ENCODE data around the gene MED13L.

MED13L gene

DNA sequence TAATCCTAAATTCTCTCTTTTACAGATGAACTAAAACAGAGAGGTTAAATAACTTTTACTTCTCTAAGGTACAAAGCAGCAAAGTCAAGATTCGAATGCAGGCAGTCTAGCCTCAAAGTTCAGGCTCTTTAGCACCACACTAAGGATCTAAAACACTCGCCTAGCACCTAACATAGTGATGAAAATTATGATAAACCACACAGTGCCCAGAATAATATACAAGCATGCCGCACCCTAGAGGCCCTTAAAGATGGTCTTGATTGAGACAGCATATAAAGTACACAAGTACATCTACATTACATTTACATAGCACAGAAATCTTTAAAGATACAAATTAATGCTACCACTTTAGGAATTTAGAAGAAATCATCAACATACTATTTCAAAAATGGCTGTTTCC is 207.0 kb downstream of the MED13L start:
- no peak for DNase-seq
- intact Hi-C loops (cut with DNase I): no loop called here

DNA sequence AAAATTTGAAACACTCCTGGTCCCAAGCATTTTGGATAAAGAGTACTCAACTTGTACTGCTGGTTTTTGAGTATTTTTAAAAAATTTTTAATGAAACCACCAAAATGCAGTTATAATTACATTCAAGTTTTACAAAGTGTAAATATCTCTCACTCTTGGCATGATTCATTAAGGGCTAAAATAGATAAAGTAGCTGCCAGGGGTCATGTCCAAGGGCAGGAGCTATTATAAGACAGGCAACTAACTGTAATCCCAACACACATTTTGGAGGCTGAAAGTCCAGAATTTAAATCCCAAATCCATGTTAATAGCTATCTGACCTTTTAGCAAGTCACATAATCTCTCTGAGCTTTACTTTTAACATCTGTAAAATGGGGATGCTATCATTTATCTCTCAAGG is 207.6 kb downstream of the MED13L start:
- intact Hi-C loops (cut with DNase I): no loop called here

DNA sequence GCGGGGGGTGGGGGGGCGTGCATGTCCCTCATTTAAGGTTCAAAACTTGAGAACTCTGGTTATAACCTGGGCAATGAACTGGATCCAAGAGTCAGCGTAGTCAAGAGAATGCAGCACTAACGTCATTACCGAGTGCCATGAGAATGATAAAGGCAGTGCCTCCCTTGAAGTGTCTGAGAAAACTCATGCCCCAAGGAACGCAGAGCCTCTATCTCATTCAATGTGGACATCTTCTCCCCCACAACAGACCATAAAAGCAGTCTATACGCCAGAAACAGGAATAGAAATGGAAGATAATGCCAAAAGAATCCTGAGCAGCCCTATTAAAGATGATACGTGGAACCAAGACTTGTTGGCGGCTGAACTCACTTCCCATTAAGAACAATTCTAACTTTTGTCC is 208.6 kb downstream of the MED13L start:
- DNase-seq: no peak
- intact Hi-C loops (cut with DNase I): no loop called here

More for the DNA sequence above, 207.6 kb downstream of the MED13L start:
- no peak for DNase-seq

DNA sequence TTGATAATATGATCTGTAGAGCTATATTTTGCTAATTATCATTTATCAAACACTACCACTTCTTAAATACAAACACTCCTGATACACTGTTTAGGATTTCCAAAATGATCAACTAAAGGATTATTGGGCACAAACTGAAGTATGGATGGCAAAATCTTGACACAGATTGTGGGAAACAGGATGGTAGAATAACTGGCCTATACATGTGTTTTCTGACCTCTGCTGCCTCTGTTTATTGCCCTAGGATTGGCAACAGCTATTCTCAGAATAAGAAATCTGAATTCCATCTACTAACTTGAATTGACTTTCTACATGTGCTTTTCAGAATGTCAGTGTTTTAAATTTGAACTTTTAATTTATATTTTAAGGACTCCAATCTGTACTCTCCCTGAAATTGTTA is 209.1 kb downstream of the MED13L start:
- no peak for DNase-seq
- intact Hi-C loops (cut with DNase I): no loop called here

DNA sequence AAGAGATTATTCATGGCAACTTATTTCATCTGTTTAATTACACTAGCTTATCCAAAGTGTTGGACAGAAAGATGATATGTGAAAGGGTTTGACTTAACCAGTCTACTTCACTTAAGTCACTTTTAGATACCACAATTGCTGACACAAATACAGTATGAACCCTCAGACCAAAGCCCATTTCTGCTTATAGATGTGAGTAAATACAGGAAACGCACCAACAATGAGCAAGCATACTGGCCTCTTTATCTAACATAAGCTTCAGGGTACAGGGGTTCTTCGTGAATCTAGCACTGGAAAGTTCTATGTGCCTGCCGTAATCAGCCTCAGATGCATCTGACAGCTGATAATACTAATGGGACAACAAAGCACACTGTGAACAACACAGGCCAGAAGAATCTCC is 209.6 kb downstream of the MED13L start:
- DNase-seq: no peak
- intact Hi-C loops (cut with DNase I): no loop called here

DNA sequence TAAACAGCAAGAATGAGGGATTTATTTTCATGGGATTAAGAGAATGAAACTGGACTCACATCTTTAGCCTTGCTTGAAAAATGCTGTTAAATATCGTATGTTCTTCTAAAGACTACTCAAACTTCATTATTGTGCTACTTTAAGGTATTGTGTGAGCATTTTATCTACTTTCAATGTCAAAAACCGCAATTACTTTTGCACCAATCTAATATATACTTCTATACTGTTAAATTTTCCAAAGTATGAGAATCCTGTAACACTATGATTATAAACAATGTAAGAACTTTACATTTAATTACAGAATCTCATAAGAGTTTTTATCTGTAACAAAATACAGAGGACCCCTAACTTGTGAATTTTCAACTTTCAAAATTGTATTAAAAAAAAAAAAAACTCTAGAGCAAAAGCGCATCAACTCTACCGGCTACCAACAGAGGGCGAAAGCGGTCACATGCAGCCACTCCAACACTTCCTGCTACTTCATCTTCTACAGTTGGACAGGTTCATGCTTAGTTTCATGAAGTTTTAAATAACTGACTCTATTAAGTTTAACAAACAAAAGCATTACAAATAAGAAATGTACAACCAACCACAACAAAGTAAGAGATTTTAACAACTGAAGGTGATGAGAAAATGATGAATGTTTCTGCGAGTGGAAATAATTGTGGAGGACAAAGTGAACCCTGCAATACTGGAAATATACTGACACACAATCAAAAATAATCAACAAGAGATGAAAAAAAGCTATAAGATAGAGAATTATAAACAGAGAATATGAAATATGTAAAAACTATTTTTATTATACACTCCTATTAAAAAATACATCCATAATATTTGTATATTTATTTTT is 210.9 kb downstream of the MED13L start:
- intact Hi-C loops (cut with DNase I): no loop called here
- no peak for DNase-seq

DNA sequence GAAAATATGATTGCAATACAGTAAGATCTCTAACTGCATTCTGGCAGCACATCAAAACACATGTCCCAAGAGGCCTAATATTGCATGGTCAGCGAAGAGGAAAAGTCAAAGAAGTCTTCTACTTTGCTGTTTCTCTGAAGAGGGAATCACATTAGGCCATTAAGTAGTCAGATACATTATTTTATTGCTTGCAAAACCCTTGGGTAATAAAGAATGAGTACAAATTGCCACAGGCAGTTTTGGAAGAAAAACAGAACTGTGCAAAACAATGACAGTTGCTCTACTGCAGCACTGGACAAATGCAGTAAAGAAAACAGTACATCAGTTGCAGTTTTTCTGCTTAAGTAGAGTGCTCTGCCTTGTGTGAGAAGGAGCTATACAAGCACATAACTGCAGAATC is 211.9 kb downstream of the MED13L start:
- intact Hi-C loops (cut with DNase I): no loop called here
- no peak for DNase-seq

DNA sequence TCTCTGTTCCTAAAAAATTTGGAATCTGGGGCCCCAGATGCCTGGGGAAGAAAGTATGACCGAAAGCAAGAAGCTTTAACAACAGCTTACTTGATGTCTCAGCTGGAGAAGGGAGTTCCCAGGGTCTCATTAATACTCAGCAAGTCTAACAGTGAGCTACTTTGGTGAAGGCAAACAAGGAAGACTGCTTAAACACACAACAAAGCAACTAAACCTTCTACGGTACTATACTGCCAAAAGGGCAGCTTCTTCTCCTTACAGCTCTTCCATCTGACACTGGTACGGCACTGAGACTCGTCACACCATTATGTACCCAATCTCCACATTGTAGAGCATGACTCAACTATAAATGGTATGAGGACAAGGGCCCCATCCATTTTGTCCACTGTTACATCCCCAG is 213.0 kb downstream of the MED13L start:
- DNase-seq: no peak
- intact Hi-C loops (cut with DNase I): no loop called here

DNA sequence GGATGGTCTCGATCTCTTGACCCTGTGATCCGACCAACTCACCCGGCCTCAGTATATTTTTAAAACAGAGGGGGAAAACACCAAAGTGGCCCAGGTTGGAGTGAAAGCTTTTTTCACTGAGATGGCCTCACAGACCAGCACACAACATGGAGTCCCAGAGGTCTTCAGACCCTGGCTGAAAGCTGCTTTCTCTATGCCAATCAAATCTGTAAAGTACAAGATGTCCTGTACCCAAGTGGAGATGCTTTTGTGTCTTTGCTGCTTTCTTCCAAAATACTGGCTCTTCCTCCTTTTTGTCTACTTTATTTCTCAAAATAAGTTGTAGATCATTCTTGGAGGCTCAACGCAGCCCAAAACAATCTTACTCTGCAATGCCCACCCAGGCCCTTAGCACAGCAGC is 214.8 kb downstream of the MED13L start:
- DNase-seq: no peak
- intact Hi-C loops (cut with DNase I): no loop called here

DNA sequence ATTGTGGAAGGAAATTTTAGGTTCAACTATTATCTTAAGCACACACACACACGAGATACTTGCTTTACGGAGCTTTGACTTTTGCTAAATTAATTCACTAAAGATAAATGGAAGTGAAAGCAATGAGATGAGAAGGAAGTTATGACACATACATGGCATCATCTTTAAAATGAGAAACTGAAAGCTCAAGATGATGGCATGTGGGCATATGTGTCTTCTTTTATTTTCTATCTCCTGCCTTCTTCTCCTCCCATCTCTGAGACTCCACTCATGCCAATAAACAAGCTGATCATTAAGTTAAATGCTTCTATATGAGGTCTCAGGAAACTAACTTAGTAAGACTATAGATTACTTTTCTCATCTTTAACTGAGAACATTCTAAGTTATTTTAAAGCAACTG is 216.7 kb downstream of the MED13L start:
- intact Hi-C loops (cut with DNase I): no loop called here
- DNase-seq: no peak

DNA sequence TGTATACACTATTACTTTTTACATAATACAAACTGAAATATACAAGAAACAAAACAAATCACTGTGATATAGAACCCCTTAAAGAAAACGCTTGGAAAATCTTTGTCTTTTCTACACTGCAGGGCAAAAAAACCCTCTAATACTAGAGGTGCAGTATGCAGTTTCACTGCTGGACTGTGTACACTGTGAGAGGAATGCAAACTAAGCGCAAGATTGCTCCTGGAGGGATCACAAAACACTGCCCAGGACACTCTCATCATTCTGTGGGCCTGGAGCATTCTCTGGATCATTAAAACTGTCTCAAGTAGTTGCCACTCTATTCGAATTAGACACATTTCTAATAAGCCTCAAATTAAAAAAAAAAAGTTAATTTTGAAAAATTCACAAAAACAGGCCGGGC is 217.6 kb downstream of the MED13L start:
- intact Hi-C loops (cut with DNase I): no loop called here
- DNase-seq: no peak

DNA sequence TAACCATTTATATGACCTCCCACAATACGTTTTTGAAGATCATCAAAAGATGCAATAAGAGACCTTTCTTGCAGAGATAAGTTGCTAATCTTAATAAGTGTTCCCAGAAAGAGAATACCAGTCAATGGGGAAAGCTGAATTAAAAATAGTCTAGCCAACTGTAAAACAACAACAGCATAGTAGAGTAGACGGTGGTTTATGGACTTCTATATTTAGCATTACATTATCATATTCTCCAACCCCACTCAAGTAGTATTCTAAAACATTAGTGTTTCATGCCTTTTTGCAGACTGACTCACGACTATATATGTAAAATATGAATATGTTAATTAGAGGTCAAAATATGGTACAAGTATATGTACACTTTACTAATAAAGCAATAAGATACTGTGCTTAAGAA is 218.9 kb downstream of the MED13L start:
- intact Hi-C loops (cut with DNase I): no loop called here
- DNase-seq: no peak

DNA sequence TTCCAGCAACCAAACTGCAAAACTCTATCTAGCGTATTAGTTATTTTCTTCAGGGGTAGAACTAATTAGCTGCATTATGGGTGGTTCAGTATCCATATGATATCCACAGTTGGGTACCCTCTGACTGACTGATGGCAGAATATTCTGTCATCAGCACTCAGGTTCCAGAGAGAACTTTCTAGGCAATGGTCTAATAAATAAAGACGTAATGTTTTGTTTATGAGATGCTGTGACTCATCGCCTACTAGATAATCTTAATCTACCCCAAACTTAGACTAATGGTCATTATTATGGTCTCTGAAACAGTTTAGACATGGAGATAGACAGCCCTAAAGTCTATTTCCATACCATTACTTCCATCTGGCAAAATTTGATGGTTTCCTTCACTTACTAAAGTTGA is 220.1 kb downstream of the MED13L start:
- DNase-seq: no peak
- intact Hi-C loops (cut with DNase I): no loop called here

DNA sequence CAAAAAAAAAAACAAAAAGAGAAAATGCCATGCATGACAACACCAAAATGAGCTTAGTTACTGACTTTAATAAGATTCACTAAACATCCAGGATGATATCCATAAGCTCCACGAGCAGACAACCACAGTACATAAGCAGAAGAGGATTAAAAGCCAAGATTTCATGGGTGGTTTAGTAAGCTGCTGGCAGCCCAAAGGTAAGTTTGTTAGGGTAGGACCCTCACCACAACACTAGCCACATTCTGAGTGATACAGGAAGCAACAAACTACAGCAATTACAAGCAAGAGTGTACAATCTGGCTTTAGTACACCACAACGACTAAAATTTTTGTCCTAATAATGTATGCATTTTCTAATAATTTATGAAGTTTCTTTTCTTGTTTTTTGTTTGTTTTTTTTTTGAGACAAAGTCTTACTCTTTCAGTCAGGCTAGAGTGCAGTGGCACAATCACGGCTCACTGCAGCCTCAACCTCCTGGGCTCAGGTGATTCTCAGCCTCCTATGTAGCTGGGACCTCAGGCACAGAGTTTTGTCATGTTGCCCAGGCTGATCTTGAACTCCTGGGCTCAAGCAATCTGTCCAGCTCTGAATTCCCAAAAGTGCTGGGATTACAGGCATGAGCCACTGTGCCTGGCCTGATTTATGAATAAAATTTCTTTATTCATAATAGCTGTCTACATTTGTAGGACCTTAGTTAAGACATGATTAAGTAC is 221.4 kb downstream of the MED13L start:
- intact Hi-C loops (cut with DNase I): no loop called here
- no peak for DNase-seq

DNA sequence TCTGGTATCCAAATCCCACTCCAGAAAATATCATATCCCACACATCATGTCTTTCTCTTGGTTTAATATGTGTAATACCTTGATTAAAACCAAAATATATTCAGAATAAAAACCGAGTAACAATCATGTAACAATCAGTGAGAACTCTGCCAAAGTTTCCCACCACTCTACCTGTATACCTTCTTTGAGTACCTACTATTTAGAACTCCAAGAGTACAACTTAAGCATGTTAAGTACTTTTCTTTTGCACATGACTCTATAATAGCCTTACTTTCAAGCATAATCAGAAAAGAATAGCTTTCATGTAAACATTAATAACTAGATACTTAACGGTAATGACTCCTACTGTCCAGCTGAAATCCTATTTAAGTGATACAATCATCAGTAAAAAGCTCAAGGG is 223.2 kb downstream of the MED13L start:
- no peak for DNase-seq
- intact Hi-C loops (cut with DNase I): no loop called here

DNA sequence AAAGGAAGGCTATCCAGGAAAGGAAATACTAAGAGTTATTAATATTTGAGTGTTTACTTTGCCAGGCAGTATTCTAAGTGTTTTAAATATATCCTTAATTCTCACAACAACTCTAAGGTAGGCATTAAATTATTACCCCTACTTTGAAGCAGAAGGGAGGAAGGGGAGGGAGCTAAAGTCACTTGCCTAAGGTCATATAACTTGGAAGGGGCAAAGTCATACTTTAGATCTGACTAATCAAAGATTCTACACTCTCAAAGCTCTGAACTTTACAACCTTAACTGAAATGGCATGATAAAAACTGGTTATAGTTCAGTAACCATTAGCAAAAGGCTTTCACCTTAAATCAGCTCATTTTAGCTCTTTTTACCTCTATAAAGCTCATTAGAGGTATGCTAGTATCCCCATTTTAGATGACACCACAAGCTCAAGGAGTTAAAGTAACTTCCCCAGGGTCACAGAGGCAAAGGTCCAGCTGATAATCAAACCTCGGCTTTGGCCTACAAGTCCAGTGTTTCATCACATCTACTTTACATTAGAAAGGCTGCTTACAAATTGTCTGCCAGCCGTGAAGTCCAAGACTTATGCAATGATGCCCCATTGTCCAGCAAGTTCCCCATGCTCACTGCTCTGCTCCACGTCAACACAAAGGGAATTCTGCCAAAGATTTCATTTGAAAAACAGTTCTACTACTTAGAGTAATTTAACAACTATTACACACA is 223.9 kb downstream of the MED13L start:
- DNase-seq: peak in 1 of 10 donors; percentile 27
- intact Hi-C loops (cut with DNase I): no loop called here

DNA sequence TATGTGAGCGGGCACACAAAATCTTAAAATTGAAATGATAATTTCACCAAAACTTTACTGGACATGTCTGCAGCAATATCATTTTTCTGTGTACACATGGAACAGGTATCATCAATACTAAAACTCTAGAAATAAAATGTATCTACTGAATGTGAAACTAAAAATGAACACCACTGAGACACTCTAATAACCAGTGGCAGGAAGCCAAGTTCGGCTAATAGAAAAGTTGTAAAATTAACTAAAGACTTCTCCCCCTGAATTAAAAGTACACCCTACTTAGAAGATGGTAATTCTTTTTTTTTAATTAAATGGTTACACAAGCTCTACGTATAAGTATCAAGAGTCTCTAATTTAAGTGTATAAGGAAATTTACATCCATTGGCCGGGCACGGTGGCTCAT is 227.2 kb downstream of the MED13L start:
- DNase-seq: no peak
- intact Hi-C loops (cut with DNase I): no loop called here

DNA sequence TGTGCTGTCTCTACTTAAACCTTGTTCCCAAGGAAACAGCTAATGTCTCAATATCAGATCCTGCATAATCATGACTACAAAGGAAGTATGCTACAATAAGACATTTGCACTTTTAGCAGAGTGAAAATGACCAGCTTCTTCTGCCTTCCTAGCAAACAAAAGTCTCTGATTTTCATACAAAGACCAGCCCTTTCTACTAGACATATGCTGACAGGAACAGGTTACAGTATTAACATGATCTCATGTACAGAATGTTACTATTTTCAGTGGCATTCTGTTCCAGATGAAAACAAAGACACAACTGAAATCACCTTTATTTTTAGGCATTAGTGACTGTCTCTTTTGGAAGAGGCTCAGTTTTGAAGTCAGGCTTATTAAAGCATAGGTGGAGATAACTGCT is 228.6 kb downstream of the MED13L start:
- intact Hi-C loops (cut with DNase I): no loop called here

DNA sequence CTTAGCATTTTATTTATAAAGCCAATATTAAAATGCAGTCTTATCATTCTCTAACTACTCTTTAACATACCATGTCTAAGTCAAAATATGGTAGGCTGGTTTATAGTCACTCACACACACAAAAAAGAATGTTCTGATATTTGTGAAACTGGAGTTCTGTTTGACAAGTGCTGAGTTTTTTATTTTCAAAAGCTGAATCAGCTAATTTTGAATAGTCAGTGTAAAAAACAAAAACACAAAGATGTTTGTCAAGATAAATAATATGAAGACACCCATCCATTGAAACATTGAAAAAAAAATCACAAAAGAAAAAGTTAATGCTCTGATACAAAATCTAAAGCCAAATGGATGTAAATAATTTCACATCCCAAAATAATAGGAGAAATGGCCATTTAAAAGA is 231.5 kb downstream of the MED13L start:
- DNase-seq: no peak

More for the DNA sequence above, 228.6 kb downstream of the MED13L start:
- DNase-seq: no peak

DNA sequence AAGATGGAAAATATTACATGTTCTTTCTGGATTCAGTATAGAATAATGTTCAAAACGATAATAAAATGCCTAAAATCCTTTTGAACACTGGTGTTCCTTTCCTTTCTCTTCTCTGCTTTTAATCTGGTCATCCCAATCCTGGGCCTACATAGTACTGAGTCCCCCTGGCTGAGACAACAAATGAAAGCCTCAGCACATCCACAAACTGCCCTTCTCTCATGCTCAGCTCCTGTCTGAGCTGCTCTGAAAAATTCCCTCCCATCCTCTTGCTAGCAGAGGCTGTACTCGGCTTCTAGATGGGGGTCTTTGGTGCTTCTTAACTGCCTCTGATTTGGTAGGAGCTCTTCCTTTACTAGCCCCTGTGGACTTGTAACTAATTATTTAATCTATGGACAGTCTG is 232.3 kb downstream of the MED13L start:
- DNase-seq: no peak
- intact Hi-C loops (cut with DNase I): no loop called here

More for the DNA sequence above, 231.5 kb downstream of the MED13L start:
- intact Hi-C loops (cut with DNase I): no loop called here
